Endothelial cell of umbilical vein (primary cell): ENCODE data around the gene TSFM. TPM values are rescaled to one million over a fixed set of nuclear protein-coding genes. Genes with fewer than 3 reads are reported as not detected.
"Not testable (repeated sequence)": the region's sequence is repeated elsewhere in the genome, so short reads cannot be mapped to it uniquely, and the experiment has no call there.

ENCODE experiments used
- BruUV-seq: library from RNA; stranded (reverse); fragments of 400-500 nt; replicated peaks from 2 replicates; lab custom pipeline; 2021; lab: Mats Ljungman, UMichigan
- CTCF ChIA-PET: fragments of 300-600, 350-600 bp; sonication (Branson Sonifier 250); formaldehyde crosslinking; loops from one replicate; lab custom pipeline; 2021; ENCODE audit warnings: antibody characterized with exemption, inconsistent platforms; lab: Charles Lee
- POLR2A ChIA-PET: fragments of 300-600, 350-600 bp; sonication (Branson Sonifier 250); formaldehyde crosslinking; loops from one replicate; lab custom pipeline; 2021; ENCODE audit warnings: antibody characterized with exemption, inconsistent platforms; lab: Charles Lee
- DNase-seq: peaks from one replicate; pipeline ENCODE4 v3.0.0-alpha.2; 2011; ENCODE audit warnings: low read depth, low spot score
- FAIRE-seq: peaks from 2 replicates; lab custom pipeline; 2011; peaks lifted over from hg19 to GRCh38; lab: Jason Lieb, UNC
- H2AFZ ChIP-seq: 2 replicates; pipeline ENCODE4 v1.6.0; 2012; ENCODE audit warnings: low read depth, low read length, control low read depth, inconsistent platforms
- H3K27ac ChIP-seq: 2 replicates; pipeline ENCODE4 v1.5.1; 2011; ENCODE audit warnings: low read depth, mild to moderate bottlenecking, control low read depth, low read length, moderate library complexity; ENCODE audit not compliant: insufficient read depth
- H3K27me3 ChIP-seq, 2 experiments: 2 replicates each; pipeline versions ENCODE4 v1.6.0 to v1.6.1; 2011; ENCODE audit warnings: low read length in 2 of 2, mixed read lengths in 1 of 2; ENCODE audit not compliant: control insufficient read depth in 2 of 2, insufficient read depth in 2 of 2
- H3K36me3 ChIP-seq, 2 experiments: 2 replicates in 1 of 2; 3 replicates in 1 of 2; pipeline ENCODE4 v1.5.1; 2011; ENCODE audit warnings: low read length in 2 of 2, mild to moderate bottlenecking in 1 of 2, moderate library complexity in 1 of 2; ENCODE audit not compliant: control insufficient read depth in 2 of 2, insufficient read depth in 2 of 2; ENCODE audit errors: extremely low read depth in 1 of 2
- H3K4me1 ChIP-seq: 3 replicates; pipeline ENCODE4 v1.5.1; 2011; ENCODE audit warnings: mild to moderate bottlenecking, low read length; ENCODE audit not compliant: control insufficient read depth, insufficient read depth; ENCODE audit errors: extremely low read depth
- H3K4me2 ChIP-seq: 2 replicates; pipeline ENCODE4 v1.6.1; 2011; ENCODE audit warnings: low read length, control low read depth, mixed read lengths; ENCODE audit not compliant: insufficient read depth
- H3K4me3 ChIP-seq, 3 experiments: fragments of 200-600 bp in 1 of 3; sonication (generic), shearing (Covaris generic) in 1 of 3; replicated peaks in 1 of 3; 2 replicates each; pipeline ENCODE4 v1.5.1; 2011 to 2016; ENCODE audit warnings: control low read depth in 3 of 3, low read length in 3 of 3, mild to moderate bottlenecking in 2 of 3, inconsistent platforms in 1 of 3, low read depth in 1 of 3, moderate library complexity in 1 of 3; ENCODE audit not compliant: insufficient read depth in 1 of 3
- H3K79me2 ChIP-seq: 2 replicates; pipeline ENCODE4 v1.6.0; 2012; ENCODE audit warnings: low read length, inconsistent platforms; ENCODE audit not compliant: control insufficient read depth, insufficient read depth
- H3K9ac ChIP-seq: replicated peaks from 2 replicates; pipeline ENCODE3; 2011; ENCODE audit warnings: low read length, control low read depth; ENCODE audit not compliant: insufficient read depth; ENCODE audit errors: extremely low read depth
- H3K9me1 ChIP-seq: replicated peaks from 3 replicates; pipeline ENCODE4 v1.6.0; 2011; ENCODE audit warnings: mild to moderate bottlenecking, low read length; ENCODE audit not compliant: control insufficient read depth, insufficient read depth; ENCODE audit errors: extremely low read depth
- H3K9me3 ChIP-seq: replicated peaks from 2 replicates; pipeline ENCODE4 v1.5.1; 2012; ENCODE audit warnings: low read length, inconsistent platforms; ENCODE audit not compliant: control insufficient read depth, insufficient read depth
- H4K20me1 ChIP-seq: replicated peaks from 2 replicates; pipeline ENCODE3; 2011; ENCODE audit warnings: mild to moderate bottlenecking, low read length; ENCODE audit not compliant: control insufficient read depth, insufficient read depth; ENCODE audit errors: extremely low read depth
- EZH2 ChIP-seq: IDR thresholded peaks from 2 replicates; pipeline ENCODE4 v1.6.1; 2012; ENCODE audit warnings: borderline replicate concordance, low read depth, mild to moderate bottlenecking, moderate library complexity, low read length, inconsistent platforms; ENCODE audit not compliant: severe bottlenecking
- FOS ChIP-seq: IDR thresholded peaks from 2 replicates; pipeline ENCODE4 v1.6.1; 2011; ENCODE audit warnings: mild to moderate bottlenecking, low read length, moderate library complexity, borderline replicate concordance; ENCODE audit not compliant: insufficient read depth
- GATA2 ChIP-seq: IDR thresholded peaks from 2 replicates; pipeline ENCODE4 v1.7.0; 2011; ENCODE audit warnings: low read depth, mild to moderate bottlenecking, moderate library complexity, mixed read lengths, low read length; ENCODE audit not compliant: insufficient read length, insufficient read depth
- JUN ChIP-seq: IDR thresholded peaks from 2 replicates; pipeline ENCODE4 v1.6.1; 2011; ENCODE audit warnings: borderline replicate concordance, low read depth; ENCODE audit not compliant: insufficient read length, insufficient read depth
- MYC ChIP-seq: IDR thresholded peaks from one replicate; pipeline ENCODE4 v1.6.1; 2011; ENCODE audit warnings: mild to moderate bottlenecking, low read depth, low read length
- POLR2A ChIP-seq: IDR thresholded peaks from 2 replicates; pipeline ENCODE4 v1.6.1; 2012; ENCODE audit warnings: low read depth, mild to moderate bottlenecking, control low read depth, low read length
- POLR2AphosphoS5 ChIP-seq: IDR thresholded peaks from 2 replicates; pipeline ENCODE4 v1.6.1; 2012; ENCODE audit warnings: low read depth, mild to moderate bottlenecking, control low read depth, low read length, moderate library complexity; ENCODE audit not compliant: insufficient read depth
- dilution Hi-C: fragments of 300-500 bp; cut with MboI; formaldehyde crosslinking; loops from one replicate; pipeline ENCODE4 v1.15.0; 2019; ENCODE audit warnings: low sequenced_read_pairs; ENCODE audit not compliant: extremely low pct_ligation_motif_present
- intact Hi-C: fragments of 100-400 bp; cut with micrococcal nuclease; formaldehyde crosslinking; loops from one replicate; pipeline ENCODE4 v1.10.0; 2022
- polyA plus RNA-seq, 4 experiments: library from polyadenylated mRNA; depleted of rRNA in 3 of 4; stranded (reverse) in 3 of 4; unstranded in 1 of 4; fragments of >200 nt; gene quantifications; 2 replicates each; pipeline versions ENCODE4 v1.2.1 to v1.2.3, GENCODE V29; 2011 to 2012; ENCODE audit warnings: missing spikeins in 1 of 4
- total RNA-seq: library from RNA; stranded (reverse); gene quantifications from 2 replicates; pipeline ENCODE4 v1.2.3, GENCODE V29; 2021
- TF ChIP-seq, protein P1 (sequence below), 2 donors: IDR thresholded peaks; 1 replicate in 1 of 2; 2 replicates in 1 of 2; pipeline ENCODE4 v1.5.1; 2011; ENCODE audit warnings: low read length in 2 of 2, mild to moderate bottlenecking in 2 of 2, moderate library complexity in 2 of 2, control low read depth in 1 of 2, inconsistent platforms in 1 of 2, low read depth in 1 of 2; ENCODE audit not compliant: insufficient read depth in 1 of 2; ENCODE audit errors: extremely low read depth in 1 of 2
- TF ChIP-seq, protein P2 (sequence below): IDR thresholded peaks from 2 replicates; pipeline ENCODE4 v1.6.1; 2011; ENCODE audit not compliant: insufficient read depth, insufficient read length

The TSFM gene
- total and polyA plus RNA-seq, 2 donors (not counting 3 experiments of a cell fraction or from before 2014, with no cell fraction given), result 16.5 to 41.8 TPM

DNA sequence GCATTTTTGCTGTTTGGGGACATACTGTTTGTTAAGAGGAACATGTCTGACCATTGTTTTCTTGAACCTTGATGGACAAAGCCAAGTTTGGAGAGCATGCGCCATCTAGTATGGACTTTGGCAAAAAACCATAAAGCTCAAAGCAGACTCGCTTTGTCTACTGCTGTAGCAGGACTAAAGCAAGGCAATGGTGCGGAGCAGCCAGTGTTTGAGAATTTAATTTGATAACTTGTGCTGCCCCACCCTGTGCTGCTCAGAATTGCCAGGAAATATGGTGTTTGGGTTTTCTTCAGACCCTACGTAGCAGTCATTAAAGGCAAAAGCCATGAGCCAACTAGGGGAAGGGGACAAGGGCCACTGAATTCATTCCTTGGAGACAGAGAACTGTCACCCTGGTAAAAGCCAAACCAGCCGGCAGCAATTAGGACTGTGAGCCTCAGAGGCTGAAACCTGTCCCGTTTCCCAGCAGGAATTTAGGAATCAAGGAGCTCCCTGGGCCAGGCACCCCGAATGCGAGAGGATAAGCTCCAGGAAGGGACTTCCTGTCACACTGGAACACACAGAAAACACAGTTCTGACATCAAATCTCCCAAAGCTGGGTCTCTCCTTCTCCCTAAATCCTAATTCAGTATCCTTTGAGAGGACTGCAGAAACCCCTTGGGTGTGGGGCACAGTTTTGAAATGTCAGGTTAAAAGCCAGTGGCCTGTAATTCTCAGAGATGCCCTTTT is 34.8 kb downstream of the TSFM start:
- DNase-seq, result no peak
- H2AFZ ChIP-seq, result no peak overlapping the region
- no peaks in the 10 kb centered on the region for H3K9me3 ChIP-seq
- TF ChIP-seq, protein P1, sequence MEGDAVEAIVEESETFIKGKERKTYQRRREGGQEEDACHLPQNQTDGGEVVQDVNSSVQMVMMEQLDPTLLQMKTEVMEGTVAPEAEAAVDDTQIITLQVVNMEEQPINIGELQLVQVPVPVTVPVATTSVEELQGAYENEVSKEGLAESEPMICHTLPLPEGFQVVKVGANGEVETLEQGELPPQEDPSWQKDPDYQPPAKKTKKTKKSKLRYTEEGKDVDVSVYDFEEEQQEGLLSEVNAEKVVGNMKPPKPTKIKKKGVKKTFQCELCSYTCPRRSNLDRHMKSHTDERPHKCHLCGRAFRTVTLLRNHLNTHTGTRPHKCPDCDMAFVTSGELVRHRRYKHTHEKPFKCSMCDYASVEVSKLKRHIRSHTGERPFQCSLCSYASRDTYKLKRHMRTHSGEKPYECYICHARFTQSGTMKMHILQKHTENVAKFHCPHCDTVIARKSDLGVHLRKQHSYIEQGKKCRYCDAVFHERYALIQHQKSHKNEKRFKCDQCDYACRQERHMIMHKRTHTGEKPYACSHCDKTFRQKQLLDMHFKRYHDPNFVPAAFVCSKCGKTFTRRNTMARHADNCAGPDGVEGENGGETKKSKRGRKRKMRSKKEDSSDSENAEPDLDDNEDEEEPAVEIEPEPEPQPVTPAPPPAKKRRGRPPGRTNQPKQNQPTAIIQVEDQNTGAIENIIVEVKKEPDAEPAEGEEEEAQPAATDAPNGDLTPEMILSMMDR (IDR thresholded peaks at IDR 0.05; ENCODE audit: extremely low read depth in 1 of 2, insufficient read depth in 1 of 2, low read depth in 1 of 2, low read length in 2 of 2), result no peak
- TF ChIP-seq JUN, result no peak
- TF ChIP-seq GATA2, result no peak
- TF ChIP-seq, protein P2, sequence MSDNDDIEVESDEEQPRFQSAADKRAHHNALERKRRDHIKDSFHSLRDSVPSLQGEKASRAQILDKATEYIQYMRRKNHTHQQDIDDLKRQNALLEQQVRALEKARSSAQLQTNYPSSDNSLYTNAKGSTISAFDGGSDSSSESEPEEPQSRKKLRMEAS, result no peak
- no peak for TF ChIP-seq POLR2A
- no peak for TF ChIP-seq POLR2AphosphoS5
- no peak for TF ChIP-seq EZH2
- TF ChIP-seq MYC, result no peak
- no peak for TF ChIP-seq FOS
- no TSS peak for BruUV-seq
- no peak overlapping the region for H3K27ac ChIP-seq
- dilution Hi-C loops, result no loop called here
- H4K20me1 ChIP-seq, result no peaks in the 10 kb centered on the region
- POLR2A ChIA-PET, result interaction anchor here (0.7 kb wide), 1 partner anchor 37 kb away, joined by 4 read pairs; no protein-coding TSS in a partner anchor
- FAIRE-seq, result no peak
- no peaks in the 10 kb centered on the region for H3K27me3 ChIP-seq
- peaks cover 0 to 16% of the 10 kb centered on the region in 2 experiments for H3K36me3 ChIP-seq
- no peak overlapping the region for H3K9ac ChIP-seq
- CTCF ChIA-PET, result interaction anchor here (1.1 to 6.4 kb wide), 3 partner anchors 15 to 81 kb away, joined by 4 to 47 read pairs (median 5); no protein-coding TSS in a partner anchor
- H3K79me2 ChIP-seq, result no peaks in the 10 kb centered on the region
- no peak overlapping the region for H3K4me2 ChIP-seq
- H3K4me1 ChIP-seq, result no peaks in the 10 kb centered on the region
- no peak overlapping the region for H3K4me3 ChIP-seq
- intact Hi-C loops, result no loop called here
- H3K9me1 ChIP-seq, result no peaks in the 10 kb centered on the region

DNA sequence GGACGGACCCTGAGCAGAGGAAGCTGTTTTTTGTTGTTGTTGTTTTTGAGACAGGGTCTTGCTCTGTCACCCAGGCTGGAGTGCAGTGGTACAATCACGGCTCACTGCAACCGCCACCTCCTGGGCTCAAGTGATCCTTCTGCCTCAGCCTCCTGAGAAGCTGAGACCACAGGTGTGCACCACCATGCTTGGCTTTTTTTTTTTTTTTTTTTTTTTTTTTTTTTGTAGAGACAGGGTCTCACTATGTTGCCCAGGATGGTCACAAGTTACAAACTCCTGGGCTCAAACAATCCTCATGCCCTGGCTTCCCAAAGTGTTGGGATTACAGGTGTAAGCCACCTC is 35.4 kb downstream of the TSFM start:
- dilution Hi-C loops, H3K4me3 ChIP-seq, H3K9me3 ChIP-seq, H3K27ac ChIP-seq, BruUV-seq, H3K27me3 ChIP-seq, intact Hi-C loops, DNase-seq, H3K4me1 ChIP-seq, H3K9me1 ChIP-seq, H4K20me1 ChIP-seq, H2AFZ ChIP-seq, H3K79me2 ChIP-seq, H3K4me2 ChIP-seq, H3K9ac ChIP-seq: not testable (repeated sequence)
- ChIA-PET POLR2A (interaction anchor here (0.7 kb wide), 1 partner anchor 38 kb away, joined by 4 read pairs; no protein-coding TSS in a partner anchor), CTCF (interaction anchor here (1.1 to 6.4 kb wide), 2 partner anchors 15 to 79 kb away, joined by 5 to 47 read pairs; no protein-coding TSS in a partner anchor)
- peaks cover 0 to 22% of the 10 kb centered on the region in 2 experiments for H3K36me3 ChIP-seq
- FAIRE-seq, result peak; percentile 15
